Large intestine (tissue), 3 donors: ENCODE measurements around the gene MAPK12. TPM values are rescaled to one million over a fixed set of nuclear protein-coding genes. Genes with fewer than 3 reads are reported as not detected.

Source experiments
- DNase-seq, 2 donors: peaks; one replicate each; pipeline versions ENCODE4 v3.0.0 to v3.0.0-alpha.2; 2013
- H3K27ac ChIP-seq: one replicate; pipeline ENCODE4 v1.5.1; 2013; ENCODE audit warnings: low read length
- H3K27me3 ChIP-seq: 2 replicates; pipeline ENCODE4 v1.6.1; 2013; ENCODE audit warnings: low read length; ENCODE audit not compliant: control insufficient read depth, insufficient read depth
- H3K36me3 ChIP-seq: 2 replicates; pipeline ENCODE4 v1.6.1; 2013; ENCODE audit warnings: low read length; ENCODE audit not compliant: control insufficient read depth, insufficient read depth
- H3K4me1 ChIP-seq: one replicate; pipeline ENCODE4 v1.6.1; 2013; ENCODE audit warnings: low read length; ENCODE audit not compliant: control insufficient read depth, insufficient read depth
- H3K4me3 ChIP-seq: one replicate; pipeline ENCODE4 v1.5.1; 2013; ENCODE audit warnings: low read length
- H3K9me3 ChIP-seq: one replicate; pipeline ENCODE4 v1.6.1; 2013; ENCODE audit warnings: mild to moderate bottlenecking, low read depth, low read length, moderate library complexity; ENCODE audit not compliant: control insufficient read depth
- WGBS: methylation state at CpG from one replicate; pipeline ENCODE4 v1.1.5; 2013; ENCODE audit warnings: low lambda C conversion rate; ENCODE audit not compliant: insufficient coverage; 5-methylcytosine and 5-hydroxymethylcytosine counted together
- polyA plus RNA-seq: library from polyadenylated mRNA; unstranded; fragments of 120-200 nt; gene quantifications from one replicate; pipeline ENCODE4 v1.2.1, GENCODE V29; 2013

MAPK12 gene
- polyA plus RNA-seq, 1 donor, result 7.6 TPM

DNA sequence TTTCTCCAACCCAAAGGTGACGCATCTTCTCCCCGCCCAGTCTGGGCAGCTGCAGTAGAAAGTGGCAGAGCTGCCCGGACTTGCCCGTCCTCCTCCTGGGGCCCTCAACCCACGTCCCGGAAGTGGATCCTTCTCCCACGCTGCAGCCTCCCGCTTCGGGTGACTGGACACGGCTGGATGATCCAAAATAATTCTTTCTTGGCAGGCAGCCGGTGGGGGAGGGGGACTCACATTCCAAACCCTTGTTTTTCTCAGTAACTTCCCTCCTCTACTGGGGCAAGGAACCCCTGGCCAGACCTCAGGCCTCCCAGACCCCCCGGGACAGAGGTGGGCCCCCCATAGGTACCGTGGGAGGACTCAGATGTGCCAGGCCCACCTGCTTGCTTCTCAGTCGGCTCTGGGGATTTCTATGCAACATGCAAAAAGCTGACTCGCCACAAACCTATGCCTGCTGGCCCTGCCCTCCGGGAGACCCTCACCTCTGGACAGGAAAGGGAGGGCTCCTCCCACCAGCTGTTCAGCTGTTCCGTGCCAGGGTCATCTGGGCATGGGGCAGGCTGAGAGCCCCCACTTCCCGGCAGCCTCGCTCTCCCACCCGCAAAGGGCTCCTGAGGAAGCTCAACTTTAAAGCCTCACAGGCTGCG is 44.6 kb upstream of the MAPK12 start:
- H3K4me1 ChIP-seq, result peaks cover 62% of the 10 kb centered on the region
- WGBS, result no CpG with 5 or more reads among the region's 21 CpGs
- peaks cover 16% of the 10 kb centered on the region for H3K36me3 ChIP-seq
- peak overlapping the region; percentile 83 for H3K27ac ChIP-seq
- peak overlapping the region; percentile 96 for H3K4me3 ChIP-seq
- H3K9me3 ChIP-seq, result no peaks in the 10 kb centered on the region
- DNase-seq, result peak in 1 of 2 donors; percentile 57
- H3K27me3 ChIP-seq, result no peaks in the 10 kb centered on the region

- peaks cover 68% of the 10 kb centered on the region for H3K4me1 ChIP-seq
- peak overlapping the region; percentile 83 for H3K27ac ChIP-seq
- DNase-seq, result no peak
- H3K36me3 ChIP-seq, result peaks cover 19% of the 10 kb centered on the region
- peak overlapping the region; percentile 96 for H3K4me3 ChIP-seq
- WGBS, result no CpG with 5 or more reads among the region's 14 CpGs
- no peaks in the 10 kb centered on the region for H3K9me3 ChIP-seq
- H3K27me3 ChIP-seq, result no peaks in the 10 kb centered on the region
These were observed 44.0 kb upstream of the MAPK12 start for GRCh38 chr22:50305393-50305922.

DNA sequence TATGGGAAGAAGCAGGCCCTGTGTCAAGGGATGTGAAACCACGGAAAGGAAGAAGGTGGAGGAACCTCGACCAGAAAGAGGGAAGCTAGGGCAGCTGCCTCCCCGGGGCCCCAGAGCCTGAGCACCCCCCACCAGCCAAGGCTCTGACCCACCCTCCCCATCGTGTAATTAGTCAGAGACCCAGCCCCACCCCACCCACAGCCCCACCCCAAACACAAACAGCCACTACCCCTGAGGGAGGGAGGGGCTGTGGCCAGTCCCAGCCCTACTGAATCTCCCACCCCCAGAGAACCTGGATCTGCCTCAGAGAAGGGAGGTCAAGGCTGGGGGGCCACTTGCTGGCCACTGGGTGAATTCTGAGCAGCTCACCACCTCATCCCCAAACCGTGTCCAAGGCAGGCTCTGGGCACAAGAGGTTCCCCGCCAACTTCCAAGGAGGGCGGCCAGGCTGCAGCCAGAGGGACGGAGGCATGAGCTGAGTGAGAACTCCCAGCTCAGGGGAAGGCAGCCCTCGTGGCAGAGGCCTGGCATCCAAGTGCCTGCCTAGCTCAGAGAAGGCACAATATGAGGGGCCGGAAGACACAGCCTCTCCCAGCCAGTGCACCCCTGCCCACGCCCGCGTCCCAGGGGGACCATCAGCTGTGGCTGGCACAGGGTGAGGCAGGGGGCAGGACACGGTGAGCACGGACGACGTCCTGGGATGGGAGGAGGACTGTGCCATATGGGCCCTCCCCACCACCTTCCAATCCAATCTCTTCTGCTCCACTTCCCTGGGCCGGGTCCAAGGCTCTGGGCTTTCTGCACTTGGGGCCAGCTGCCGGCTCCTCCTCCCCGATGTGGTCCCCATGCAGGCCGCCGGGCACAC is 43.3 kb upstream of the MAPK12 start:
- Histone ChIP-seq H3K4me3 (peak overlapping the region; percentile 96), H3K36me3 (peaks cover 19% of the 10 kb centered on the region), H3K27me3 (no peaks in the 10 kb centered on the region), H3K27ac (peak overlapping the region; percentile 83), H3K4me1 (peaks cover 73% of the 10 kb centered on the region), H3K9me3 (no peaks in the 10 kb centered on the region)
- WGBS, result no CpG with 5 or more reads among the region's 22 CpGs
- no peak for DNase-seq

DNA sequence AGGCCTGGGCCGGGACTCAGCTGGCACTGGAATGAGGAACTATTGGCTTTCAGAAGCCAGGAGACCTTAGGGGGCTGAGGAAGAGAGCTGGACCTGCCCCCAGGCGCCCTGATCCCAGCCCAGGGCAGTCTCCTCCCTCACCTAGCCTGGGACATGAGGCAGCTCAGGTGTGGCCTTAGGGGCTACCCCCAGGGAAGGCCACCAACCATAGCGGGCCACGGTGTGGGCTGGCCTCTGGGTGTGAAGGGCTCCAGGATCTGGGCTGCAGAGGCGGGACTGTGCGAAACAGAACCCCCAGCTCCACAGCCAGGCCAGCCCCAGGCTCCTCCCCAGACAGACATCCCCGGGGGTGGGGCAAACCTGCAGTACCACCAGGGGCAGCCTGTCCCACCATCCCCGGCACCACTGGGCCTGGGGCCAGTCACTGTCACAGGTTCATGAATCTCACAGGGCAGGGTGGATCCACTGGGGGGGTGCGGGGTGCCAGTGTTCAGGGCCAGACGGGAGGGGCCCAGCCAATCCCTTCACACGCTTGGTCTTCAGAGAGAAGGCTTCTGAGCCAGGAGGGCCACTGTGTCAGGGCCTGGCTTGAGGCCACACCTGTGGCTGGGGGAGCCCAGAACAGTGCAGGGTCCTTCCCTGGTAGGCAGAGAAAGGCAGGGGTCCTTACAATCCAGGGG is 42.5 kb upstream of the MAPK12 start:
- peaks cover 19% of the 10 kb centered on the region for H3K36me3 ChIP-seq
- no peaks in the 10 kb centered on the region for H3K9me3 ChIP-seq
- no peaks in the 10 kb centered on the region for H3K27me3 ChIP-seq
- DNase-seq, result no peak
- H3K27ac ChIP-seq, result peak overlapping the region; percentile 62
- H3K4me1 ChIP-seq, result peaks cover 69% of the 10 kb centered on the region
- WGBS, result no CpG with 5 or more reads among the region's 11 CpGs
- no peak overlapping the region for H3K4me3 ChIP-seq

DNA sequence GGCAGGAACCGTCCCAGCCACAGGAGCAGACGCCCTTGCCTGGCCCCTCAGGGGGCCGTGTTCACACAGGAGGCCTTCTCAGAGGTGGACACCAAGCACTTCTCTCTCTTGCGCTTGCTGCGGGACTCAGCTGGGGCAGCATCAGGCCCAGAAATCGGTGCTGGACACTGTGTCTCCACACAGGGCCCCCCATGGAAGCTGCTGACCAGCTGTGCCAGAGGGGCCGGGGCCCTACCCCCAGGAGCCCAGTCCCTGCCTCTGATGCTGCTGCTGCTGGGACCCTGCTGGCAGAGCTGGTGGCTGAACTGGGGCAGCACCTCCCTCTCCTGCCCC is 42.0 kb upstream of the MAPK12 start:
- Histone ChIP-seq H3K4me3 (no peak overlapping the region), H3K27me3 (no peaks in the 10 kb centered on the region), H3K4me1 (peaks cover 73% of the 10 kb centered on the region), H3K27ac (peak overlapping the region; percentile 62), H3K9me3 (no peaks in the 10 kb centered on the region), H3K36me3 (peaks cover 19% of the 10 kb centered on the region)
- DNase-seq, result no peak
- no CpG with 5 or more reads among the region's 7 CpGs for WGBS

GRCh38 chr22:50302564-50302963 is 41.1 kb upstream of the MAPK12 start:
- Histone ChIP-seq H3K9me3 (no peaks in the 10 kb centered on the region), H3K4me3 (no peak overlapping the region), H3K36me3 (peaks cover 19% of the 10 kb centered on the region), H3K4me1 (peaks cover 74% of the 10 kb centered on the region), H3K27me3 (no peaks in the 10 kb centered on the region), H3K27ac (peak overlapping the region; percentile 62)
- WGBS, result no CpG with 5 or more reads among the region's 5 CpGs
- DNase-seq, result no peak

DNA sequence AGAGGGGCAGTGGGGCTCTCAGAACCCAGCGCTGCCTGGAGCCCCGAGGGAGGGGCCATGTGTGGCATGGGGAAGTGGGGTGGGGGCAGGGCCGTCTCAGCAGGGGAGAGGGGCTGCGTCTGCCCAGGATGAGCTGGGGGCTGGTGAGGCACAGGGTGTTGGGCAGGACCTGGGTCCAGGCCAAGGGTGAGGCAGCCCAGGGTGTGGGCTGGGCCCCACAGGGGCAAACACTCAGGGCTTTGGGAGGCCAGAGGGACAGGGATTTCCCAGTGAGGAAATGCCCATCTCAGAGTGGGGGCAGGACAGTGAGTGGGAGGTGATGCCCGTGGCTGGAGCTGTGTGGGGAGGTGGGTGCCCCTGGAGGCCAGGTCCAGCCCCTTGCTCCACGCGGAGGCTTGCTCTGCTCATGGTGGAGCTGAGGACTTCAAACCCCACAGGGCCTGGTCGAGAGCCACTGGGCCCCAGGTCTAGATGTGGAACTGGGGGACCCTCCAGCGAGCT is 40.6 kb upstream of the MAPK12 start:
- 60% methylated on average over 1 of the region's 9 CpGs for WGBS
- Histone ChIP-seq H3K4me1 (peaks cover 75% of the 10 kb centered on the region), H3K9me3 (no peaks in the 10 kb centered on the region), H3K36me3 (peaks cover 19% of the 10 kb centered on the region), H3K27me3 (no peaks in the 10 kb centered on the region), H3K4me3 (no peak overlapping the region), H3K27ac (peak overlapping the region; percentile 65)
- DNase-seq, result peak in 1 of 2 donors; percentile 61

DNA sequence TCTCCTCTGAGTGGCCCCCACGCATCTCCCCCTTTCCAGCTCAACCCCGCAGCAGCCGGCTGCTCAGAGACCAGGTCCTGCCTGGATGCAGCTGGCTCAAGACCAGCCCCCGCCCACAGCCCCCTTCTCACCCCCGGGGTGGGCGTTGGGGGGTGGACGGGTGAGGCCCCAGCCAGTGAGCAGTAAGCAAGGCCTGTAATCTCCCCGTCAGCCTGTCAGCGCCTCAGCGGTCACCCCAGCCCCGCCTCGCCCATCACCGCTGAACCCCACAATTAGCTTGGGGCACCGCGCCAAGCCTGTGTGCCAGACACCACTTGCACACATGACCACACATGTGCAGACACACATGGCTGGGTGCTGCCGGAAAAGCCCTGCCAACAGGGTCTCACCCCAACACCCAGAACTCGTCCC is 40.1 kb upstream of the MAPK12 start:
- WGBS, result no CpG with 5 or more reads among the region's 17 CpGs
- DNase-seq, result peak in 1 of 2 donors; percentile 61
- Histone ChIP-seq H3K36me3 (peaks cover 19% of the 10 kb centered on the region), H3K27ac (peak overlapping the region; percentile 65), H3K4me3 (no peak overlapping the region), H3K27me3 (no peaks in the 10 kb centered on the region), H3K4me1 (peaks cover 80% of the 10 kb centered on the region), H3K9me3 (no peaks in the 10 kb centered on the region)

DNA sequence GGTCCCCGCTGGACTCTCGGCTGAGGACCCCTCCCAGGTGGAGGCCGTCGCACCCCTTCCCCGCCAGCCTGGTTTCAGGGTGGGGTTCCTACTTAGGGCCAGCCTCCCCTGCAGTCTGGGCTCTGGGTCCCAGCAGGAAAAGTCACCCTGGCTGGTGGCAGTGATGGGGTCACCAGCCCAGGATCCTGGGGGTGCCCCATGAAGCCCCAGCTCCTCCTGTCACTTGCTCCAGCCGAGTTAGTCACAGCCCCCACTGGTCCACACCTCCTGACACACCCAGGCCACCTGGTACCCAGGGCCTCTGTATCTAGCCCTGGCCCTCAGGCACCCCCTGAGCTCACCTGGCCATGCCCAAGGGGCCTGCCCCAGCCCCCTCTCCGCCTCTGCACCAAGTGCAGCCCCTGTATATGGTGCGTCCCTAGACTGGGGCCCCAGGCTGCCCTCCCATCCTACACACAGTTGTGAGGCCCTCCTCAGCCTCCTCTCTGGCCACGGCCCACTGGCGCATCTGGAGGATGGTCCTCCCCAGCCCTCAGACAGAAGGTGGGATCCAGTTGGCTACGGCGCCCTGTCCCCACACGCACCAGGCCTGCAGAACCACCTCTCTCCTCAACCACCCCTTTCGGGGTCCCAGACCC is 39.3 kb upstream of the MAPK12 start:
- DNase-seq, result no peak
- no CpG with 5 or more reads among the region's 14 CpGs for WGBS
- no peak overlapping the region for H3K4me3 ChIP-seq
- H3K4me1 ChIP-seq, result peaks cover 77% of the 10 kb centered on the region
- no peaks in the 10 kb centered on the region for H3K9me3 ChIP-seq
- H3K36me3 ChIP-seq, result peaks cover 19% of the 10 kb centered on the region
- H3K27ac ChIP-seq, result peak overlapping the region; percentile 65
- no peaks in the 10 kb centered on the region for H3K27me3 ChIP-seq
